Stimulated activated naive CD4-positive, alpha-beta T cell treated with Interleukin-2 at 50 U/mL for 16 hours (primary cell): ENCODE results near the gene TXNDC5.
"Not testable (repeated sequence)": the region's sequence is repeated elsewhere in the genome, so short reads cannot be mapped to it uniquely, and the experiment has no call there.

Experiments used
- DNase-seq: peaks from one replicate; lab custom pipeline; 2025; lab: John Stamatoyannopoulos, UW

The TXNDC5 gene

DNA sequence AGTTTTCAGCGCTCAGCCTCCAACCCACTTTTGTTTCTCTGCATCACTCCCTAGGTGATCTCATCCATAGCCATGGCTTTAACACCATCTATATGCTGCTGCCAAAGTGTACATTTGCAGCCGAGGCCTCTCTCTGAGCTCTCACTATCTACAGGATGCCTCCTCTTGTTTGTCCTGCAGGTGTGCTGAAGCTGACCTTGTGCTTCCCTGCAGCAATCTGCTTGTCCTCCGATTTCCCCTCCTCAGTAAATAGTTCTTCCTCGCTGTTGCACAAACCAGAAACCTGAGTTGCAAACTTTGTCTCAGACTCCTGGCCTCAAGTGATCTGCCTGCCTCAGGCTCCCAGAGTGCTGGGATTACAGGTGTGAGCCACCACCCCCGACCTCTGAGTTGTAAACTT lies 3.7 kb upstream of the TXNDC5 start:
- DNase-seq = no peak

GRCh38 chr6:7912736-7913517 lies 2.3 kb upstream of the TXNDC5 start:
- no peak for DNase-seq

GRCh38 chr6:7912024-7912423 lies 1.4 kb upstream of the TXNDC5 start:
- no peak for DNase-seq

- no peak for DNase-seq
Measured at GRCh38 chr6:7911345-7911725, 747 bp upstream of the TXNDC5 start.

GRCh38 chr6:7910298-7910653 lies 312 bp downstream of the TXNDC5 start:
- no peak for DNase-seq

DNA sequence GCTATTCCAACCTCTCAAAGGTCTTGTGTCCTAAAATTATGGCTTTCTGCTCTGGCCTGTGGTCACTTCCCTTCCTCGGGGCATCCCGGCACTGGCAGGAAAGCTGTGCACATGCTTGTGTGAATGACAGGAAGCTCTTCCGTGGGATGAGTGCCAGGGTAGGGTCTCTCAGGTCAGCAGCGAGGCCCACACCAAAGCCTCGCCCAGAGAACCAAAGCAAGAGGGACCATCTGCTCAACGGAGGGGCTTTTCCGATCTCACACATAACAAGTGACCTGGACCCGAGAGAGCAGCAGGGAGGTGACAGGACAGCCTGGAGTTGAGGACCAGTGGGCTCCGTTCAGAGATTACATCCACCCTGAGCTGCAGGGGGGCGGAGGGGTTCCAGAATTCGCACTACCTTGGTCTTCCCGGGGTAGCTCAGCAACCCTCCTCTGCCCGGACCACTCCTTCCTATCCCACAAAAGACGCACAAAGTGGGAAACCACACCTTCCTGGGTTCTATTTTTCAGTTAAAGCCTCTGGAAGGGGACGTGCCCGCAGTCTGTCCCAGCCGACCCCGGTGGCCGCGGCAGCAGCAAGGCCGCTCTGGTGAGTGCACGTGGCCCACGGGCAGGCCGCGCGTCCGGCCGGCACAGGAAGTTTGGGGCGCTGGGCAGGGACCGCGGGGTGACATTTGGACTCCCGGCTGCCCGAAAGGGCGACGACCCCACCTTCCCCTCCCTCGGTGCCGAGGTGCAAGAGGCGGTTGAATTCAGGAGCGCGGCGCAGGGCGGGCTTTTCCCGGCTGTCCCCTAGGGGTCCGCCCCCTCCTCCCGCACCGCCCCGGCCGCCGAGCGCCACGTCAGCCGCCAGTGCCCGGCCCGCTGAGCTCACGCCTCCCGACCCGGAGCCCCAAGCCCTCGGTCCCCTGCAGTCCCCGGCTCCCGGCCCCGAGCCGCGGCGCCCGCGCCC lies 988 bp downstream of the TXNDC5 start:
- DNase-seq = peak; percentile 36

- no peak for DNase-seq
Measured at GRCh38 chr6:7907159-7907558, 3.4 kb downstream of the TXNDC5 start.

- DNase-seq = no peak
Measured at GRCh38 chr6:7906741-7907140, 3.8 kb downstream of the TXNDC5 start.

DNA sequence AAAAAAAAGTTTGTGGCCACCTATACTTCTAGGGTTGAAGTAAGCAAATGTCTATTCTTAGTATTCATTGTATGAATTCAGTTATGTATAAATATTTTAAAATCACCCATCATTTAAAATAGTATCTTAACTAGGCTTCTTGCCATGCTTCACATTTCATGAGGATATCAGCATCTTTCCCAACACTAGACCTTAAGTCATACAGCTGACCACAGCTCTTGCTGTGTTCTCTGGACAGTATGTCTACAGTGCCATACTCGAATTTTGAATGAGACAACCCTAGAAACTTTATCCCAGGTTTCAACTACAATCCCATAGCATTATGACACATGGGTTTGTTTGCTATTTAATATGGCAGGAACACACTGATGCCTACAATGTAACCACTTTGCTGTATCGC lies 5.2 kb downstream of the TXNDC5 start:
- DNase-seq = no peak

DNA sequence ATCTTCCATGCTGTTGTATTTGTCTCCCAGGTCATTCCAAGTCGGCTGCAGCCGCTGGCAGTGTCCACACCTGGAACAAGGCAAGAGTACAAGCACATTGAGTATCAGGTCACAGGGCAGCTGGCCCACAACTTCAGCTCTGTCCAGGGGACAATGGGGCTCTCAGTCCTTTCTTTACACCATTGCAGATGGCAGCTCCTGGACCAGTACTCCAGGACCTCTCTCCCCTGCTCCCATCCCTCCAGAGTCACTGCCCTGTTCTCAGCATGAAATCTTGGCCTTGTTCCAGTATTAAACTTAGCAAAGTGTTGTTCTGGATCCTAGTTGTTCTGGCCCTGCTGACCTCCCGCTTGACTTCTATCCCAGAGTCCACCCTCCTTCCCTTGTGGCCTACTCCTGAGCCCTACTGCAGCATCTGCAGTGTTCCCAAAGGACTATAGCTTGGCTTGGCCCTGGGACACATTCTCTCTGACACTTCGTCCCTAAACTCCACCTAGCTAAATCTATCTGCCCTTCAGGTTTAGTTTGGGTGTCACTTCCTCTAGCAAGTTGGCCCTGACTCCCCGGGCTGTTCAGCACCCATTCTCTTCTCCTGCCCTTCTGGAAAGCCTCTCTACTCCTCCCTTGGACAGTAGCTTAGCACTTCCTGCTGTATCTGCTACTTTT lies 5.8 kb downstream of the TXNDC5 start:
- no peak for DNase-seq

DNA sequence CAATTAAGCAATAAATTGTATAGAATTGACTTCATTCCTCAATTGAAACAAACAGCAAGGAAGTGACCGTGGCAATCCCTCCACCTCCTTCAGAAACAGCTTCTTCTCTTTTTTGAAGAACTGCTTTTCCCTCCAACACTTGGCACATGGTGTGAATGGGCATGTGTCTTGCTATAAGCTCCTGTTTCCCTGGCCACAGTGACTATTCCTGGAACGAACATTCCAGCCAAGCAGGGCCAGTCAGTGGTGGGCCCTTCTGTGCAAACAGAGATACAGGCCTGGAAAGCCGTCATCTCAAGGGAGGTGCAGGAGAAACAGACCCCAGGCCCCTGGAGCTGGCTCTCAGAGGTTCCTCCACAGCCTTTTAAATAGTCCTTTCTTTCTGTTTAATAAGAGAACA lies 6.9 kb downstream of the TXNDC5 start:
- no peak for DNase-seq

DNA sequence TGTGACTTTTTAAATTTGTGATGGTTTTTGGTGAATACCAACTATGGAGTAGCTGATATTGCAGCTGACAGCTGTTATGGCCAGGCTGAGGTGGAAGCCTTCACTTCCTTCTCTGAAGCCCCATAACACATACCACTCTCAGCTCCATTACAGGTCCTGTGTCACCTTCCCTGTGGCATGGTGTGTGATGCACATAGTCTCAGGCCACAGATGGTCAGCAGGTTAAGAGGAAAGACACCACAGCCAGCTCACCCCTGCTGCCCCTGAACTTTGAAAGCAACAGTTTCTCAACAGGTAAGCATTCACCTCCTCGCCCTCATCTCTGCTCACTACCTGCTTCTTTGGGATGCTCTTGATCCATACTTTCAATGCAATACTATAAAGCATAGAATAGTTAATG lies 7.7 kb downstream of the TXNDC5 start:
- DNase-seq = no peak

GRCh38 chr6:7902221-7902620 lies 8.4 kb downstream of the TXNDC5 start:
- DNase-seq = no peak

DNA sequence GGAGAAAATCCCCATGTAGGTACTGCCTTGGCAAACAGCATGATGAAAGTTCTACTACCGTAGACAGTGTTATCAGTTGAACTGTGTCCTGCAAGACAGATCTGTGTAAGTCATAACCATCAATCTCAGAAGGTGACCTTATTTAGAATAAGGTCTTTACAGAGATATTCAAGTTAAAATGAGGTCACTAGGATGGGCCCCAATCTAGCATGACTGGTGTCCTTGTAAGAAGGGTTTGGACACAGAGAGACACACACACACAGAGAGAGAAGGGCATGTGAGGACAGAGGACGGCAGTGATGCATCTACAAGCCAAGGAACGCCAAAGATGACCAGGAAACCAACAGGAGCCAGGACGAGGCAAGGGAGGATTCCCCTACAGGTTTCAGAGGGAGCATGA lies 8.8 kb downstream of the TXNDC5 start:
- no peak for DNase-seq

DNA sequence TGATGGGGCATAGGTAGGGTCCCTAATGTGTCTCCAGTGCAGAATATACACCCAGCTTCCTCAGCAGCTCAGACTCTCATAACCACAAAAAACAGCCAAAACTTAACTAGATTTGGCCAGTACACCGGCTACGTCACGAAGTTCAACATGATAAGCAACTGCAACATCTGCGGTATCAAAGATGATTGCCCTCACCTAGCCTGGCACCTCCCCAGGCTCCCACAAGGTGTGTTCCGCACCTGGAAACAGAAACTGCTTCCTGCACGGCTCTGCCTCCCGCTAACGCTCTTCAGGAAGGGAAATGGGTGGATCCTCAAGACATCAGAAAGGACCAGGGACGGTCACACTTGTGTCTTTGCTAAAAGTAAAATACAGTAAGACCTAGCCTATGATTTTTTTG lies 9.5 kb downstream of the TXNDC5 start:
- no peak for DNase-seq

DNA sequence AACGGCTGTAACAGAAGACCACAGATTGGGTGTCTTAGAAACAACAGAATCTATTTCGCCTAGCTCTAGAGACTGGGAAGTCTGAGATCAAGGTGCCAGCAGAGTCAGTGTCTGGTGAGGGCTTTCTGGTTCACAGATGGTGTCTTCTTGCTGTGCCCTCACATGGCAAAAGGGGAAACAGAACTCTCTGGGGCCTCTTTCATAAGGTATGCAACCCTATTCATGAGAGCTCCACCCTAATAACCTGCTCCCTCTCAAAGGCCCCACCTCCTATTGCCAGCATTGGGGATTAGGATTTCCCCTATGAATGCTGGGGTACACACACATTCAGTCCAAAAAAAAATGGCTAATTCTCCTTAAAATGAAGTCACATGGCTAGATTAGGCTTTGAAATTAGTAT lies 10.0 kb downstream of the TXNDC5 start:
- DNase-seq = no peak

DNA sequence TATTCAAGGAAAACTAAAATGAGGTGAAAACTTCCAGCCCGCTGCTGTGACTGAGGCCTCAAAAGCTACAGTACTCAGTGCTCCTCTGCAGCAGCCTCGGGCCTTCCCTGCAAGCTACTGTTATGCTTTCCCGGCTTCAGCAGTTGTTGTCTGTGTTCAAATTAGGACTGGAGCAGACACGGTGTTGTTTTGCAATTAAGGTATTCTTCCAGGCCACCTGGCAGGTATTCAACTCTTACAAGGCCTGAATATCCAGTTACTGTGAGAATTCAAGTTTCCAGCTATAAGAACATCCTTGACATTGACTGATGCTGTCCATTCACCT lies 10.7 kb downstream of the TXNDC5 start:
- no peak for DNase-seq

- DNase-seq = no peak
Measured at GRCh38 chr6:7899101-7899888, 11.3 kb downstream of the TXNDC5 start.

DNA sequence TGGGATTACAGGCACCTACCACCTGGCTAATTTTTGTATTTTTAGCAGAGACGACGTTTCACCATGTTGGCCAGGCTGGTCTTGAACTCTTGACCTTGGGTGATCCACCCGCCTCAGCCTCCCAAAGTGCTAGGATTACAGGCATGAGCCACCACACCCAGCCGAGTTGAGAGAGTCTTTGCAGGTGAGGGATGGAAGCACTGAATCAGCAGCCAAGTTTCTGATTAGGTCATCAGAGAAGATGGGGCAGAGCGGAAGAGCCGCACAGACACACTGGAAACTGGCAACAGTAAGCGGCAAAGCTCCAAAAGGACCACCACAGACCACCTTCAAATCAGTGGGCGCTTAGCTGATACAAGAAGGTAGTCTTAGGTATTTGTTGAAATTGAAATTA lies 12.4 kb downstream of the TXNDC5 start:
- DNase-seq = not testable (repeated sequence)

GRCh38 chr6:7897461-7898192 lies 13.0 kb downstream of the TXNDC5 start:
- DNase-seq = no peak

DNA sequence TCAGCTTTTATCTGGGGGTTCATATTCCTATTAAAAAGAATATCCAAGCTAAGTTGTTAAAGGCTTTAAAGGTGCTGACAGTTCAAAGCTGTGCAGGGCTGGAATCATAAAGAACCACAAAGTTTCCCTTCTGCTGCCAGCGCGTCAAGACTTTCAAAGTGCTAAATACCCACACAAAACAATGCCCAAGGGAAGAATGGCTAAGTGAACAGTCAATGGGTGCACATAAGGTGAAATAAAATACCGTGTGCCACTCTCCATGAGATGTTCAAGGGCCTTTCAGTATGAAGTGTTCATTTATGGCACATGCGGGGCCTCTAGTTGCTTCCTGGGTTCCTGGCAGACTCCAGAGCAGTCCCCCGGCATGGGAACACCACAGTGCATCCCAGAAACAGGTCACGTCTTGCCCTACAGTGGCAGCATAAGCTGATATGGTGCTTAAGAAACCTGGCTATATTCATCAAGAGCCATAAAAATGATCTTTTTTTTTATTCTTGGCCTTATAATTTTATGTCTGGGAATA lies 14.1 kb downstream of the TXNDC5 start:
- DNase-seq = no peak
